GM21737 (cell line): Measurements from ENCODE around the gene NCOA1.
"Not testable (repeated sequence)": the region's sequence is repeated elsewhere in the genome, so short reads cannot be mapped to it uniquely, and the experiment has no call there.

Source experiments
- ATAC-seq: cut with Tn5 transposase; IDR thresholded peaks from one replicate; pipeline ENCODE4 v1.9.1; 2021; ENCODE audit warnings: mild to moderate bottlenecking, moderate library complexity; ENCODE audit not compliant: unreplicated experiment

The NCOA1 gene

DNA sequence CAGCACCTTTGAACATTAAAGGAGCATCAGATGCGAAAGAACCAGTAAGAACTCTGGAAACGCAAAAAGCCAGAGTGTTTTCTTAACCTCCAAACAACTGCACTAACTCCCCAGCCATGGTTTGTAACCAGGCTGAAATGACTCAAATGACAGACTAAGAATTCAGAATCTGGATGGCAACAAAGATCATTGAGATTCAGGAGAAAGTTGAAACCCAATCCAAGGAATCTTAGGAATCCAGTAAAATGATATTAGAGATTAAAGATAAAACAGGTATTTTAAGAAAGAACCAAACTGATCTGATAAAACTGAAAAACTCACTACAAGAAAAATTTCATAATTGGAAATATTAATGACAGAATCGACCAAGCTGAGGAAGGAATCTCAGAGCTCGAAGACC is 185.4 kb downstream of the NCOA1 start:
- no peak for ATAC-seq

DNA sequence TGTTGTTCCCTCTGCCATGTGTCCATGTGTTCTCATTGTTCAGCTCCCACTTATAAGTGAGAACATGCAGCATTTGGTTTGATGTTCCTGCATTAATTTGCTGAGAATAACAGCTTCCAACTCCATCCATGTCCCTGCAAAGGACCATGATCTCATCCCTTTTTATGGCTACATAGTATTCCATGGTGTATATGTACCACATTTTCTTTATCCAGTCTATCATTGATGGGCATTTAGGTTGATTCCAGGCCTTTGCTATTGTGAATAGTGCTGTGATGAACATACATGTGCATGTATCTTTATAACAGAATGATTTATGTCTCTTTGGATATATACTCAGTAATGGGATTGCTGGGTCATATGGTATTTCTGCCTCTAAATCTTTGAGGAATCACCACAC is 187.0 kb downstream of the NCOA1 start:
- ATAC-seq: not testable (repeated sequence)

DNA sequence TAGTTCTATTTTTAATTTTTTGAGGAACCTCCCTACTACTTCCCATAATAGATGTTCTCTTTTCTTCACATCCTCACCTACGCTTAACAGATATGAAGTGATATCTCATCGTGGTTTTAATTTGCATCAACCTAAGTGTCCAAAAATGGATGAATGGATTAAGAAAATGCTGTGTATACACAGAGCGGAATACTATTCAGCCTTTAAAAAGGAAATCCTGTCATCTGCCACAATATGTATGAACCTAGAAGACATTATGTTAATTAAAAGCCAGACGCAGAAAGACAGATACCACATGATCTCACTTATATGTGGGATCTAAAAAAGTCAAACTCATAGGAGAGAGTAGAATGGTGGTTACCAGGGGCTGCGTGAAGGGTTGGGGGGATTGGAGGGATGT is 189.1 kb downstream of the NCOA1 start:
- ATAC-seq: no peak

DNA sequence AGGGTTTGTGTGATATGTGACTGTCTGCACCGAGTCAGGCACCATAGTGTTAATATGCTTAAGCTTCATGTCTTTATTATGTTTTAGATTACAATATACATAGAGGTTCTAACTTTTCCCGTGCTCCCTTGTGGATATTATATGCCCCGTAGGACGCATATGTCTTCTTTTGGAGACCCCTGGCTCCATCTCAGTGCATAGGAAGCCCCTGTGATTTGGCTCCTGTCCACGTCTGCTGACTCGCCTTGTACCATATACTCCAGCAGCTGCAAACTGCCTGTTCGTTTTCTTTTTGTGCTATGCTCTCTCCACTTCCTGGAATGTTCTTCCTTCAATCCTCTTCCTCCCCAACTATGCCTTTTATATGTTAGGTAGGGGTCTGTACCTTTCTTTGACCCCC is 191.2 kb downstream of the NCOA1 start:
- no peak for ATAC-seq

DNA sequence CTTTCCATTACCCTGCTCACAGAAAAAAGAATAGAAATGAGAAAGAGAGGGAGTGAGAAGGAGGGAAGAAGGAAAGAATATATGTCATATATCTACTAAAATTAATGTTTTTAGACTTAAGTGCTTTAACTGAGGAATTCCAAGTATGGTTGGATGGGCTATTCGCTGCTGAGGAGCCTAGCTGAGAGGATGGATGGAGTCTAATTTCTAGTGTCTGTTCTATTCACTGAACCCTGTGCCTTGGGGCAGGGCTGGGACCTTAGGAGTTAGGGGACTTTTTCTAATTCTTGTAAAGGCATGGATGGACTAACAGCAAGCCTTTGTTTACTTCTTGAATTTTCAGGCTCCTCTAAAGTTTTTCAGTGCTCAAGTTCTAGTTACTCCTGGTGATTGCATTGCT is 192.4 kb downstream of the NCOA1 start:
- ATAC-seq: no peak

DNA sequence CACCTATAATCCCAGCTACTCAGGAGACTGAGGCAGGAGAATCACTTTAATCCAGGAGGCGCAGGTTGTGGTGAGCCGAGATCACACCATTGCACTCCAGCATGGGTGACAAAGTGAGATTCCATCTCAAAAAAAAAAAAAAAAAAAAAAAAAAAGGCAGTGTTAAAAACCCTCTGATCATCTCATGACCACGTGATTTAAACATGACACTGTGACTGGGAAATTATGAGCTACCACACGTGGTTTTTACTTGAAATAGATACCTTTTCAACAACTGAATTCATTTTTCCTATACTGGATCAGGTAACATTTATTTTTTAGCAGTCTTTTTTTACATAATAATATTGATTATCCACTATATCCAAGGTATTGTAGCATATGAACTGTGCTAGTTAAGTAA is 199.5 kb downstream of the NCOA1 start:
- no peak for ATAC-seq

DNA sequence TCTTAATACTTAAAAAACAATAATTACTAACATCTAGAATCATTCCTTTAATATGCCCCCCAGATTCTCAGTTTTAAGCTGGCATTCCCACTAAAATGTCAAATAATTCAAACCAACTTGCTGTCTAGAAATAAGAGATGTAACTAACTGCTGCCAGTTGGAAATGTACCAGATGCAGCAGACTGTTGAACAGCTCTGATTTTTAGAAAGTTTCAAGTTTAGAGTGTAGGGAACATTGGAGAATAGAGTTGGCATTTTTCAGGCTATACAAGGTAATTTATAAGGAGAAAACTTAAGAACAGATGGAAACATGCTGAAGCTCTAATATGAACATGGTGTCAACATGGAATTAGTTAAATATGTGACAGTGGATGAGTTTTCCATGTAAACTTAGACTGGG is 200.8 kb downstream of the NCOA1 start:
- ATAC-seq: no peak

DNA sequence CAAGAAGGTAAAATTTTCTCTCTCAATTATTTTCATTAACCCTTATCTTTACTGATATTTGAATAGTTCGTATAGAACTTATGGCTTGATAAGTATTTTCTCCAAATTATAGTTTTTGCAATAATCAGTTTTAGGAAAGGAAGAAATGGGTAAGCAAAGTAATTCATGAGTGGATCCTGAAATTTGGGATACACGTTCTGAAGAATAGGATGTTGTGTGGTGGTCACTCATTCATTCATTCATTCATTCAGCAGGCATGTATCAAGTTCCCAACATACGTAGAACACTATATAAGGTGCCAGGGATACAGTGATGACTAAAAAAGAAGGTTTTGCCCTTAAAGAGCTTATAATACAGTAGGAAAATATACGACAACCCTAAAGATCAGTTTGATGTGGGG is 206.7 kb downstream of the NCOA1 start:
- no peak for ATAC-seq

DNA sequence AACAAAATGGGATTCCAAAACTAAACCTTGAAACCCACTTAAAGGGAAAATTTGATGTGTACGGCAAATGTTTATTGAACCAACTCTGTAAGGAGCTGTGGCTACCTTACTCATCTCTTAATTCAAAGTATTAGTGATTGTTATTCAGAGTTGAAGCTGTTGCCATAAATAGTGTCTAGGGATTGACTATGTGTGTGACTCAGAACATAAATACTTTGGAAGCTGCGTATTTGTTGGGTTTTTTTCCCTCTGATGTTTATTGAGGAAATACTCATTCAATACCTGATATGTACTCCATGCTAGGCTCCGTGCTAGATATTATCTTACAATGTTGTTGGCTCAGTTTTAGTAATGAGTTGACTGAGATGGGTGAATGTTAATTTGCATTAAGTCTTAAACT is 211.7 kb downstream of the NCOA1 start:
- ATAC-seq: no peak

DNA sequence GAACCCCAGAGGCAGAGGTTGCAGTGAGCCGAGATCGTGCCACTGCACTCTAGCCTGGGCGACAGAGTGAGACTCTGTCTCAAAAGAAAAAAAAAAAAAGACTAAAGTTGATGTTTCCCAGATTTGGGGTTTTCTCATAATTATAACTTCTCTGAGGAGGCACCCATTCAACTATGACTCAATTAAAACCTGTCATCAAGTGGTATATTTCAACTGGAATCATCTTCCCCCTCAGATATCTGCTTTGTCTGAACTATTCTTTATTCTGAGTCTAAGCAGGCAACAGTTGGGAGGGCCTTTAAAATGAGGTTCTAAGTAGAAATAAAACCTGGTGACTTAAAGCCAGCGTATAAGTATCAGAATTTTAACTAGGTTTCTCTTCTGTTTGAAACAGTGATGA is 213.6 kb downstream of the NCOA1 start:
- no peak for ATAC-seq

DNA sequence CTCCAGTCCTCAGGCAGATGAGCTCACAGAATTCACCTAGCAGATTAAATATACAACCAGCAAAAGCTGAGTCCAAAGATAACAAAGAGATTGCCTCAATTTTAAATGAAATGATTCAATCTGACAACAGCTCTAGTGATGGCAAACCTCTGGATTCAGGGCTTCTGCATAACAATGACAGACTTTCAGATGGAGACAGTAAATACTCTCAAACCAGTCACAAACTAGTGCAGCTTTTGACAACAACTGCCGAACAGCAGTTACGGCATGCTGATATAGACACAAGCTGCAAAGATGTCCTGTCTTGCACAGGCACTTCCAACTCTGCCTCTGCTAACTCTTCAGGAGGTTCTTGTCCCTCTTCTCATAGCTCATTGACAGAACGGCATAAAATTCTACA is 216.1 kb downstream of the NCOA1 start:
- no peak for ATAC-seq

DNA sequence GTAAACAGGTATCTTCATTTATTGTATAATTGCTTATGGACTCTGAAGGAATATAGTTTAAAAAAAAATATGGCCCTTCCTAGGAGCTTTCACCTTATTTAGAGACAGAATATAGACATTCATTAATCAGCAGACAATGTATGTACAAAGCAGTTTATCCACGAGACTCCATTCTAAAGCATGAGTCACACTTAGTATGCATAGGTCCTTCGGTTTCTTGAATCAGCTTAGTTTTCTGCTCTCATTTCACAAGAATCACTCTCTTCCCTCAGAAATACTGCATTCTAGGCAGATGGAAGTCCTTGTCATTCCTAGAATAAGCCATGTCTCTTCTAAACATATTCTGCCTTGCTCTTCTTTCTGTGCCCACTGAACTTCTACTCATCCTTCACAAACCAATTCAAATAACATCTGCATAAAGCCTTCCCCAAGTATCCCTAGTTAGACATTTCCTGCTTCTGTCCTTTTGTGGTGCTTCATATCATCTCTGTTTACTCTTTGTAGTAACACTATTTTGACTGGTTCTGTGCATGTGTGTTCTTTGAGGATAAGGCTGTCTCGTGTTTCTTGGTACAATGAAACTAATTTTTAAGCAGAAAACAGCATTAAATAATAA is 217.6 kb downstream of the NCOA1 start:
- no peak for ATAC-seq

DNA sequence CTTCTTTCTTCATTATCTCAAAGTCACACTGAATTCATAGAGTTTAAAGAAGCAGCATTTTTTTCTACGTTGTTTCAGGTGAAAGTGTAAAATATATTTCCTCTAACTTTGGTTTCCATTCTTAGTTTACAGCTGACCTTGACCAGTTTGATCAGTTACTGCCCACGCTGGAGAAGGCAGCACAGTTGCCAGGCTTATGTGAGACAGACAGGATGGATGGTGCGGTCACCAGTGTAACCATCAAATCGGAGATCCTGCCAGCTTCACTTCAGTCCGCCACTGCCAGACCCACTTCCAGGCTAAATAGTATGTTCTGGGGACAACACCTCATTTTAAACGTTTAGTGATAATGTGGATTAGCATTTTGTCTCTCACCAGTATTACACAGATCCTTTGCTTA is 219.8 kb downstream of the NCOA1 start:
- ATAC-seq: no peak

DNA sequence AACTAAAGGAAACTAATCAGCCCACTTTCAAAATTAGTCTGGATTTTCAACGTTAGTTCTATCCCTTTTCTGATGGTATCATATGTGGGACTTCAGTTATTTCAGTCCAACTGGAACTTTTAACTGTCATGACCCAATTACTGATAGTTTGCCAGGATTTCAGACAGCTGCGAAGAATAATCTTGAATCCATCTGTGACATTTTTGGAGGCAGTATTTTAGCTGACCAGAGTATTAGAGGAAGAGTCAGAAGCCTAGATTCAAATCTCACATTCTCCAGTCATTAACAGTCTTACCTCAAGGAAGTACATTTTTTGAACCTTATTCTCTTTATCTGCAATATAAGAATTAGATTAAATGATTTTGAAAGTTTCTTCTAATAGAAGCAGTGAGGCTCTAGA is 220.8 kb downstream of the NCOA1 start:
- ATAC-seq: no peak

DNA sequence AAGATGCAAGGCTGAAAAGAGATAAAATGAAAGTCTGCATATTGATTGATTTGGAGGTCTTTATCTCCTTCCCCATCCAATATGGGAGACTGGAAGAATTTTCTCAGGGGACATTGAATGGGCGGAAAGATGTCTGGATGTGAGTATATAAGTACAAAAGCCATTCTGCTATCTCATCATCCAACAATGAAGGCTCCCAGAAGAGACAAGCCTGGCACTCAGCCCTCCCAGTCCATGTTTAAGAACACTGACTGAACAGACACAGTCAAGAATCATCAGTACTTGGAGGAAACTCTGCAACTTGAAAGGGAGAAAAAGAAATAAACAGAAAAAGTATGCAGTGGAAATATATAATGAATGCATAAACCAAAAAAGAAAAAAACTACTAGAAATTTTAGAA is 221.2 kb downstream of the NCOA1 start:
- no peak for ATAC-seq

DNA sequence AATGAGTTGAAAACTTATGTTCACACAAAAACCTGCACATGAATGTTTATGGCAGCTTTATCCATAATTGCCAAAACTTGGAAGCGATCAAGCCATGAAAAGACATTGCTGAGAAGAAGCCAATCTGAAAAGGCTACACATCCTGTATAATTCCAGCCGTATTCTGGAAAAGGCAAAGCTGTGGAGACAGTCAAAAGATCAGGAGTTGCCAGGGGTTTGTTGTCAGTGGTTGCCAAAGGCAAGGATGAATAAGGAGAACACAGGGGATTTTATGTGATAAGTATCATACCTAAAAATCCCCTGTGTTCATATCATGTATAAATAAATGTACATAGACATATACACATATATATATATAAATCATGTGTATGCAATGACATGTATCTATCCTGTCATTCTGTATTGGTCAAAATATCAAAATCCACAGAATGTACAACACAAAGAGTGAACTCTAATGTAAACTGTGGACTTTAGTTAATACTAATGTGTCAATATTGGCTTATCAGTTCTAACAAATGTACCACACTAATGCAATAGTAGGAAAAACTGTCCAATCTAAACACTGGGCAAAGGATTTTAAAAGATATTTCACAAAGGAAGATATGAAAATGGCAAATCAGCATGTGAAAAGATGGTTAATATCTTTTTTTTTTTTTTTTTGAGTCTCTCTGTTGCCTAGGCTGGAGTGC is 226.4 kb downstream of the NCOA1 start:
- ATAC-seq: no peak

DNA sequence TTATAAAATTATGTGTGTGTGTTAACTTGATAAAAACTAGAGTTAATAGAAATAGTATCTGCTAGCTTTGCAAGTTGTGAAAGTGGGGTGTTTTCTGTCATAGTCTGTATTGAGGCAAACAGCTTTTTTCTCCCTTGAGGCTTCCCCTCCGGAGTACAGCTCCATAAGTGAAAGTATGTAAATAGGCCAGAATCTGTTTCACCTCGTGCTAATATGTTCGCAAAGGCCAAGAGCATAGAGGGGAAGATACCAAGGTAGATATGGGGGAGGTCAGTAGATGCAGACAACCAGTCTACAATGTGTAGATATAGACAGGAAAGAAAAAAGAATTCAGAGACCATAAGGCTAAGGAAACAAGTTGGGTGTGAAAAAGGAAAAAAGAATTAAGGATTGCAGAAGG is 229.3 kb downstream of the NCOA1 start:
- peak; percentile 67 for ATAC-seq

DNA sequence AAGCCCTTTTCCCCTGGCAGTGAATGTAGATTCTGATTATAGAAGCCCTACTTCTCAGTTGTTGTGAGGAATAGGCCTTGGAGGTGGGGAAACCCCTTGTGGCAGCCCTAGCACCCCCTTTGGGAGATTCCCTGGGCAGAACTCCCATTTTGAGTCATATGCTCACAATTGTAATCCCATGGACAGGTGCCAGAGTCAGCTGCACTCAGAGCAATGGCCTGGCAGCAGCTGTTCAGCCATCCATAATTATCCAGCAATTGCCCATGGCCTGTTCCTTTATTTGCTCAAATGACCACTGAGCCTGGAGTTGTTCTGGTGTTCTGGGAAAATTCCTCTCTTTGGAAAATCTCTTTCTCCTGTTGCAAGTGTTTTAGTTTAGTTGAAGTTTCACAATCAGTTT is 230.4 kb downstream of the NCOA1 start:
- no peak for ATAC-seq

DNA sequence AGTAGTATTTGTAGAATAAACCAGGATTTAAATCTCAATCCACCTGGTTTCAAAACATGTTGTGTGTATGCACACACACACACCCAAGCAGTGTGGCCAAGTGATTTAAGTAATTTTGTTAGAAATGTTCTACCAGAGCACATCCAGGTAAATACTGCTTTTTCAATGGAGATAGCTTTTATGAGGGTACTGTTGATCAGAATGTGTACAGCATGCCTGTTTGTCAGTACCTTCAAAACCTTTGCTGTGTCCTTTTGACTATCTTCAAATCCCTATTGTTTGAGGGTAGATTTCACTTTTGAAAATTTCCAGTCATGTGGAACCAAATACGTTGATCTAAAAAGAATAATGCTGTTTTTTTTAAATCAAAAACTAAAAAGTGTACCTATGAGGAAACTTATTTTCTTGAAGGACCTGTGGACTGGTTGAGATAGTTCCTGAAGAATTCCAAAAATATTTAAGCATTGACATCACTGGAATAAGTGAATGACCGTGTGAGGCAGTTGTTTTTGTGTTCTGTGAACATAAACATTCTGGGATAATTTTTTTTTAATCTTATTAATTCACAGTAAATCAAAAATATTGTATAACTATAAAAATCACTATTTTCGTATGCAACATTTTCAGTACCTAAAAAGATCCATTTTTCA is 231.2 kb downstream of the NCOA1 start:
- no peak for ATAC-seq

DNA sequence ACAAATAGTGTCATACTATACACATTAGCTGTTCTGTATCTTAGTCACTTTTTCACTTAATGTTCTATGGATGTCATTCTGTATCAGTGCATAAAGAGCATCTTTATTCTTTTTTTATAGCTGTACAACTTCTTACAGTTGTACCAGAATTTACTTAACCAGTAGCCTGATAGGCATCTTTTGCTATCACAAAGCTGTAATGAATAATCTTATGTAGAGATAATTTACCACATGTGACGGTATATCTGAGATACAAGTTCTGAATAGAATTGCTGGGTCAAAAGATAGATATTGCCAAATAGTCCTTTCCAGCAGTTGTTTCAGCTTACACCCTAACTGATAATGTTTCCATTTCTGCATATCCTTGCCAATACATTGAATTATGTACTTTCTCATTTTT is 232.1 kb downstream of the NCOA1 start:
- no peak for ATAC-seq

DNA sequence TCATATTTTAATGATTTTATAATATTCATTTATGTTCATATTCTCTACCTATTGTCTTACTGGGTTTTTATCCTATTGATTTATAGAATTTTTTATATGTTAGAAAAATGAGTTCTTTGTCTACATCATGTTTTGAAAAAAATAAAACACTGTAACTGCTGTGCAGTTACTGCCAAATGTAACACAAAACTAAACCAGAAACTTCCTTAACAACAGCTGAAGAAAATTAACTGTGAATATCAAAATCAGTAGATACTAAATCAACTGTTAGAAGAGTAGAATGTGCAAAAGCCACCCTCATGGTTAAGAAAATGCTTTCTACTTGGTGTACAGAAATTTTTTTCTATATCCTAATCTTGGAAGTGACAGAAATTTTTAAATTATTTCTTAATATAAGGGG is 232.6 kb downstream of the NCOA1 start:
- ATAC-seq: no peak

DNA sequence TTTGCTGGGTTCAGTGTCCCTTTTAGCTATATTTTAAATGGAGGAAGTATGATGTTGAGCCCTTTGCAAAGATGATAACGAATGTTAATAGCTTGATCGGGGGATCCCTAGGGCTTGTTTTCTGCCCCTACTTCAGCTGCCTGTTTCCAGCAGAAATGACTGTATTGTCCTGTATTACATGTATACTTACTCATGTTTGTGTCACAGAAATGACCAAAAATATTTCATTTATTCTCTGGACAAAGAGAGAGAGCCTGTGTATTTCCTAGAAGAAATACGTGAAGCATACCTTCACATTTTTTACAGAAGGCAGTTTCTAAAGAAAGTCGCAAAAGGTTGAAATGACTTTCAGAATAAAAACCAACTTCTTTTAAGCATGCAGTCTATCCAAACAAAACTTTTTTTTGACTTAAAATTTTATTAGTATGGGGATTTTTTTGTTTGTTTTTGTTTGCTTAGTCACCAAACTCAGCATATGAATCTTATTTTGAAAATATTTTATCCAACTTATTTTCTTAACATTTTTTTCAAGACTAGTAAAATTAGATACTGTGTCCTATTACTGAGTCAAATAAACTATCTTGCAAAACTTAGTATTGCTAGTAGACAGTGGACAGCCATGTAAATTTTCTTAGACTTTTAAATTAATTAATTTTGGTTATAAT is 233.2 kb downstream of the NCOA1 start:
- no peak for ATAC-seq
